Measurements from ENCODE around the gene TAOK3.

- TF ChIP-seq, protein P1, sequence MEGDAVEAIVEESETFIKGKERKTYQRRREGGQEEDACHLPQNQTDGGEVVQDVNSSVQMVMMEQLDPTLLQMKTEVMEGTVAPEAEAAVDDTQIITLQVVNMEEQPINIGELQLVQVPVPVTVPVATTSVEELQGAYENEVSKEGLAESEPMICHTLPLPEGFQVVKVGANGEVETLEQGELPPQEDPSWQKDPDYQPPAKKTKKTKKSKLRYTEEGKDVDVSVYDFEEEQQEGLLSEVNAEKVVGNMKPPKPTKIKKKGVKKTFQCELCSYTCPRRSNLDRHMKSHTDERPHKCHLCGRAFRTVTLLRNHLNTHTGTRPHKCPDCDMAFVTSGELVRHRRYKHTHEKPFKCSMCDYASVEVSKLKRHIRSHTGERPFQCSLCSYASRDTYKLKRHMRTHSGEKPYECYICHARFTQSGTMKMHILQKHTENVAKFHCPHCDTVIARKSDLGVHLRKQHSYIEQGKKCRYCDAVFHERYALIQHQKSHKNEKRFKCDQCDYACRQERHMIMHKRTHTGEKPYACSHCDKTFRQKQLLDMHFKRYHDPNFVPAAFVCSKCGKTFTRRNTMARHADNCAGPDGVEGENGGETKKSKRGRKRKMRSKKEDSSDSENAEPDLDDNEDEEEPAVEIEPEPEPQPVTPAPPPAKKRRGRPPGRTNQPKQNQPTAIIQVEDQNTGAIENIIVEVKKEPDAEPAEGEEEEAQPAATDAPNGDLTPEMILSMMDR (IDR thresholded peaks at IDR 0.05) = no peak
- no peak for TF ChIP-seq POLR2A (IDR thresholded peaks at IDR 0.05)
Observed at GRCh38 chr12:118325081-118325480, 47.6 kb downstream of the TAOK3 start.

Data from Peyer's patch (tissue), 4 donors.